ENCODE measurements around the gene BRD3OS. TPM values are rescaled to one million over a fixed set of nuclear protein-coding genes. Genes with fewer than 3 reads are reported as not detected.

The BRD3OS gene
- total and polyA plus RNA-seq, 2 of the 13 experiments (the other 11 are each of a cell fraction or from before 2014, with no cell fraction given): 4.9 to 5.7 TPM

DNA sequence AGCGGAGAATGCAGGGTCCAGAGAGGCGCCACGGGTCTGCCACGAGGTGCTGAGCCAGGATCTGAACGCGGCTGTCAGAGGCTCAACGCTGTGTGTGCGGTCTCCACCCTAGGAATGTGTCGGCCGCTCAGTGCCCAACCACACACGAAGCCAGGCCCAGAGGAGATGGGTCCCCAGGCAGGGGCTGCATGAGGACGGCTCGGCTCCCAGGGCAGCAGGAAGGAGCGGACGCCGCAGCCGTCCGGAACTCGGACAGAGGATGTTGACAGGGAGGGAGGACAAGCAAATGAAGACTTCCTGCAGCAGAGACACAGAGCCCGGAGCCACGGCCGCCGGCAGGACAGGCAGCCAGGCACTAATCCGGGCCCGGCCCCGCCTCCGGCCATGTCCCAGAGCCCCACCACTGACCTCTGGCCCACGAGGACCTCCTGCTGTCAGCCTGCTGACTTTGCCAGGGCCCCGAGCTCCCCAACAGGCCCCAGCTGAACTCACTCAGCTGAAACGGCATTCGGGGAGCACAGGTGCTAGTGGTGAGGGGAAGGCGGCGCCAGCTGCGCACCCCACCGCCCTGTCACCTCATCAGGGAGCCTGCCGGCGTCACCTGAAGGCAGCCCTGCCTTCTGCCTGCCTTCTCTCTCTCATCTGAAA is 45.9 kb upstream of the BRD3OS start (continued):
- peak; percentile 49; the same call in 1 of the 2 replicates for TF ChIP-seq ZNF567 (CRISPR knock-in tag; IDR thresholded peaks at IDR 0.05; ENCODE audit: borderline replicate concordance)
- TF ChIP-seq TBX2 (CRISPR knock-in tag; IDR thresholded peaks at IDR 0.05; ENCODE audit: borderline replicate concordance): peak; percentile 24; the same call in 1 of the 2 replicates
- TF ChIP-seq, protein P1, sequence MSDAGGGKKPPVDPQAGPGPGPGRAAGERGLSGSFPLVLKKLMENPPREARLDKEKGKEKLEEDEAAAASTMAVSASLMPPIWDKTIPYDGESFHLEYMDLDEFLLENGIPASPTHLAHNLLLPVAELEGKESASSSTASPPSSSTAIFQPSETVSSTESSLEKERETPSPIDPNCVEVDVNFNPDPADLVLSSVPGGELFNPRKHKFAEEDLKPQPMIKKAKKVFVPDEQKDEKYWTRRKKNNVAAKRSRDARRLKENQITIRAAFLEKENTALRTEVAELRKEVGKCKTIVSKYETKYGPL (CRISPR knock-in tag; IDR thresholded peaks at IDR 0.05): no peak
- TF ChIP-seq, protein P2, sequence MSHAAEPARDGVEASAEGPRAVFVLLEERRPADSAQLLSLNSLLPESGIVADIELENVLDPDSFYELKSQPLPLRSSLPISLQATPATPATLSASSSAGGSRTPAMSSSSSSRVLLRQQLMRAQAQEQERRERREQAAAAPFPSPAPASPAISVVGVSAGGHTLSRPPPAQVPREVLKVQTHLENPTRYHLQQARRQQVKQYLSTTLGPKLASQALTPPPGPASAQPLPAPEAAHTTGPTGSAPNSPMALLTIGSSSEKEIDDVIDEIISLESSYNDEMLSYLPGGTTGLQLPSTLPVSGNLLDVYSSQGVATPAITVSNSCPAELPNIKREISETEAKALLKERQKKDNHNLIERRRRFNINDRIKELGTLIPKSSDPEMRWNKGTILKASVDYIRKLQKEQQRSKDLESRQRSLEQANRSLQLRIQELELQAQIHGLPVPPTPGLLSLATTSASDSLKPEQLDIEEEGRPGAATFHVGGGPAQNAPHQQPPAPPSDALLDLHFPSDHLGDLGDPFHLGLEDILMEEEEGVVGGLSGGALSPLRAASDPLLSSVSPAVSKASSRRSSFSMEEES (CRISPR knock-in tag; IDR thresholded peaks at IDR 0.05): peak; percentile 68
- peak; percentile 23 to 30; a peak in 2 of 4 replicates for TF ChIP-seq NR2F1 (CRISPR knock-in tag; IDR thresholded peaks at IDR 0.05)
- TF ChIP-seq, protein P3, sequence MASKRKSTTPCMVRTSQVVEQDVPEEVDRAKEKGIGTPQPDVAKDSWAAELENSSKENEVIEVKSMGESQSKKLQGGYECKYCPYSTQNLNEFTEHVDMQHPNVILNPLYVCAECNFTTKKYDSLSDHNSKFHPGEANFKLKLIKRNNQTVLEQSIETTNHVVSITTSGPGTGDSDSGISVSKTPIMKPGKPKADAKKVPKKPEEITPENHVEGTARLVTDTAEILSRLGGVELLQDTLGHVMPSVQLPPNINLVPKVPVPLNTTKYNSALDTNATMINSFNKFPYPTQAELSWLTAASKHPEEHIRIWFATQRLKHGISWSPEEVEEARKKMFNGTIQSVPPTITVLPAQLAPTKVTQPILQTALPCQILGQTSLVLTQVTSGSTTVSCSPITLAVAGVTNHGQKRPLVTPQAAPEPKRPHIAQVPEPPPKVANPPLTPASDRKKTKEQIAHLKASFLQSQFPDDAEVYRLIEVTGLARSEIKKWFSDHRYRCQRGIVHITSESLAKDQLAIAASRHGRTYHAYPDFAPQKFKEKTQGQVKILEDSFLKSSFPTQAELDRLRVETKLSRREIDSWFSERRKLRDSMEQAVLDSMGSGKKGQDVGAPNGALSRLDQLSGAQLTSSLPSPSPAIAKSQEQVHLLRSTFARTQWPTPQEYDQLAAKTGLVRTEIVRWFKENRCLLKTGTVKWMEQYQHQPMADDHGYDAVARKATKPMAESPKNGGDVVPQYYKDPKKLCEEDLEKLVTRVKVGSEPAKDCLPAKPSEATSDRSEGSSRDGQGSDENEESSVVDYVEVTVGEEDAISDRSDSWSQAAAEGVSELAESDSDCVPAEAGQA (IDR thresholded peaks at IDR 0.05; ENCODE audit: low read depth): no peak
- TF ChIP-seq, protein P3 (CRISPR knock-in tag; IDR thresholded peaks at IDR 0.05; ENCODE audit: borderline replicate concordance): no peak
- TF ChIP-seq, protein P4, sequence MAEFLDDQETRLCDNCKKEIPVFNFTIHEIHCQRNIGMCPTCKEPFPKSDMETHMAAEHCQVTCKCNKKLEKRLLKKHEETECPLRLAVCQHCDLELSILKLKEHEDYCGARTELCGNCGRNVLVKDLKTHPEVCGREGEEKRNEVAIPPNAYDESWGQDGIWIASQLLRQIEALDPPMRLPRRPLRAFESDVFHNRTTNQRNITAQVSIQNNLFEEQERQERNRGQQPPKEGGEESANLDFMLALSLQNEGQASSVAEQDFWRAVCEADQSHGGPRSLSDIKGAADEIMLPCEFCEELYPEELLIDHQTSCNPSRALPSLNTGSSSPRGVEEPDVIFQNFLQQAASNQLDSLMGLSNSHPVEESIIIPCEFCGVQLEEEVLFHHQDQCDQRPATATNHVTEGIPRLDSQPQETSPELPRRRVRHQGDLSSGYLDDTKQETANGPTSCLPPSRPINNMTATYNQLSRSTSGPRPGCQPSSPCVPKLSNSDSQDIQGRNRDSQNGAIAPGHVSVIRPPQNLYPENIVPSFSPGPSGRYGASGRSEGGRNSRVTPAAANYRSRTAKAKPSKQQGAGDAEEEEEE (CRISPR knock-in tag; IDR thresholded peaks at IDR 0.05; ENCODE audit: borderline replicate concordance): 0 out of 2 replicates have a peak, but pooled peaks have one; percentile 43
- 0 out of 2 replicates have a peak, but pooled peaks have one; percentile 45 for TF ChIP-seq ZNF543 (CRISPR knock-in tag; IDR thresholded peaks at IDR 0.05)
- no peak; the same call in 1 of the 2 replicates for TF ChIP-seq ZNF501 (CRISPR knock-in tag; IDR thresholded peaks at IDR 0.05)
- no peak for TF ChIP-seq ISX (CRISPR knock-in tag; conservative IDR thresholded peaks at IDR 0.05)
- TF ChIP-seq, protein P5, sequence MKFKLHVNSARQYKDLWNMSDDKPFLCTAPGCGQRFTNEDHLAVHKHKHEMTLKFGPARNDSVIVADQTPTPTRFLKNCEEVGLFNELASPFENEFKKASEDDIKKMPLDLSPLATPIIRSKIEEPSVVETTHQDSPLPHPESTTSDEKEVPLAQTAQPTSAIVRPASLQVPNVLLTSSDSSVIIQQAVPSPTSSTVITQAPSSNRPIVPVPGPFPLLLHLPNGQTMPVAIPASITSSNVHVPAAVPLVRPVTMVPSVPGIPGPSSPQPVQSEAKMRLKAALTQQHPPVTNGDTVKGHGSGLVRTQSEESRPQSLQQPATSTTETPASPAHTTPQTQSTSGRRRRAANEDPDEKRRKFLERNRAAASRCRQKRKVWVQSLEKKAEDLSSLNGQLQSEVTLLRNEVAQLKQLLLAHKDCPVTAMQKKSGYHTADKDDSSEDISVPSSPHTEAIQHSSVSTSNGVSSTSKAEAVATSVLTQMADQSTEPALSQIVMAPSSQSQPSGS (CRISPR knock-in tag; IDR thresholded peaks at IDR 0.05): peak; percentile 26; the same call in 1 of the 2 replicates
- TF ChIP-seq, protein P6, sequence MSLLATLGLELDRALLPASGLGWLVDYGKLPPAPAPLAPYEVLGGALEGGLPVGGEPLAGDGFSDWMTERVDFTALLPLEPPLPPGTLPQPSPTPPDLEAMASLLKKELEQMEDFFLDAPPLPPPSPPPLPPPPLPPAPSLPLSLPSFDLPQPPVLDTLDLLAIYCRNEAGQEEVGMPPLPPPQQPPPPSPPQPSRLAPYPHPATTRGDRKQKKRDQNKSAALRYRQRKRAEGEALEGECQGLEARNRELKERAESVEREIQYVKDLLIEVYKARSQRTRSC (CRISPR knock-in tag; IDR thresholded peaks at IDR 0.05; ENCODE audit: low read depth): no peak
- TF ChIP-seq, protein P7, sequence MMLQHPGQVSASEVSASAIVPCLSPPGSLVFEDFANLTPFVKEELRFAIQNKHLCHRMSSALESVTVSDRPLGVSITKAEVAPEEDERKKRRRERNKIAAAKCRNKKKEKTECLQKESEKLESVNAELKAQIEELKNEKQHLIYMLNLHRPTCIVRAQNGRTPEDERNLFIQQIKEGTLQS (CRISPR knock-in tag; IDR thresholded peaks at IDR 0.05): no peak
